Esophagus muscularis mucosa (tissue), 4 donors: ENCODE data around the gene NBAS.

Experiments
- CTCF ChIP-seq, 3 experiments: fragments of 200-600 bp in 2 of 3; fragments of 450-650 bp in 1 of 3; sonication (generic) in 2 of 3; IDR thresholded peaks; one replicate each; pipeline ENCODE4 v1.5.1; 2017 to 2019; ENCODE audit warnings: antibody characterized with exemption in 3 of 3, mild to moderate bottlenecking in 2 of 3, moderate library complexity in 1 of 3
- EP300 ChIP-seq: sonication (generic); formaldehyde crosslinking; IDR thresholded peaks from one replicate; pipeline ENCODE4 v1.6.1; 2017; ENCODE audit warnings: antibody characterized with exemption
- POLR2AphosphoS5 ChIP-seq, 2 donors: sonication (generic); formaldehyde crosslinking; IDR thresholded peaks; one replicate each; pipeline ENCODE4 v1.6.1; 2017; ENCODE audit warnings: antibody characterized with exemption in 2 of 2

DNA sequence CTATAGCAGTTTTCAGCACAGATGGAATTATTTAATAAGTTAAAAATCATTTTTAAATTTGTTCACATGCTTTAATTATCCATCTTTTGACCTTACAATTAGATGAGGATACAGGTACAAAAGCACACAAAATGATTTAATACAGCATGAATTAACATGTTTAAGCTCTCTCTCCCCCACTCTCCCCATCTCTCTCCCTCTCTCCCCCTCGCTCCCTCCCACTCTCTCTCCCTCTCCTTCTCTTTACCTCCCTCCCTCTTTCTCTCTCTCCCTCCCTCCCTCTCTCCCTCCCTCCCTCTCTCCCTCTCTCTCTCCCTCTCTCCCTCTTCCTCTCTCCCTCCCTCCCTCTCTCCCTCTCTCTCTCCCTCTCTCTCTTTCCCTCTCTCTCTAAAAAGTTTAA is 7.6 kb downstream of the NBAS start:
- no peak for TF ChIP-seq POLR2AphosphoS5 (IDR thresholded peaks at IDR 0.05)
- no peak for TF ChIP-seq CTCF (IDR thresholded peaks at IDR 0.05)
- no peak for TF ChIP-seq EP300
